SU-DHL-6 (cell line): ENCODE data around the gene KIAA2012.

ENCODE experiments used
- H2AFZ ChIP-seq: fragments of 200-600 bp; sonication (generic); 2 replicates; pipeline ENCODE4 v1.6.1; 2014; ENCODE audit warnings: low read depth, mild to moderate bottlenecking, moderate library complexity, mixed read lengths, antibody characterized with exemption, low read length; ENCODE audit not compliant: severe bottlenecking
- H3F3A ChIP-seq: fragments of 200-600 bp; shearing (Covaris generic); 2 replicates; pipeline ENCODE4 v1.6.0; 2016; ENCODE audit warnings: antibody characterized with exemption, mild to moderate bottlenecking; ENCODE audit not compliant: insufficient read depth
- H3K27ac ChIP-seq: fragments of 200-600 bp; sonication (generic); 2 replicates; pipeline ENCODE4 v1.5.1; 2016; ENCODE audit warnings: low read depth, mild to moderate bottlenecking, low read length, moderate library complexity, mixed read lengths
- H3K27me3 ChIP-seq: fragments of 200-600 bp; sonication (generic), shearing (Covaris generic); 2 replicates; pipeline ENCODE4 v1.6.0; 2014; ENCODE audit warnings: mild to moderate bottlenecking, low read length
- H3K36me3 ChIP-seq: fragments of 200-600 bp; sonication (generic); 2 replicates; pipeline ENCODE4 v1.6.1; 2014; ENCODE audit warnings: mild to moderate bottlenecking, low read length, mixed read lengths
- H3K4me2 ChIP-seq: fragments of 300-600, 200-600 bp; shearing (Covaris generic), sonication (generic); 2 replicates; pipeline ENCODE4 v1.6.0; 2014; ENCODE audit warnings: low read length, low read depth, mild to moderate bottlenecking; ENCODE audit not compliant: poor library complexity, severe bottlenecking
- H3K4me3 ChIP-seq: fragments of 200-600 bp; sonication (generic); 2 replicates; pipeline ENCODE4 v1.5.1; 2014; ENCODE audit warnings: antibody characterized with exemption, low read length, mild to moderate bottlenecking, mixed read lengths; ENCODE audit not compliant: insufficient read depth, poor library complexity, severe bottlenecking
- H3K79me2 ChIP-seq: fragments of 200-600 bp; sonication (generic); 2 replicates; pipeline ENCODE4 v1.6.1; 2014; ENCODE audit warnings: mild to moderate bottlenecking, low read length, moderate library complexity; ENCODE audit not compliant: insufficient read depth
- H3K9ac ChIP-seq: fragments of 200-600 bp; sonication (generic); 2 replicates; pipeline ENCODE4 v1.7.0; 2014; ENCODE audit warnings: mild to moderate bottlenecking, low read length
- H3K9me2 ChIP-seq: fragments of 200-600 bp; sonication (generic); replicated peaks from 2 replicates; pipeline ENCODE4 v1.6.1; 2014; ENCODE audit warnings: low read length; ENCODE audit not compliant: insufficient read depth
- H3K9me3 ChIP-seq: fragments of 200-600 bp; sonication (generic); 2 replicates; pipeline ENCODE4 v1.6.1; 2014; ENCODE audit warnings: low read length, mixed read lengths; ENCODE audit not compliant: insufficient read depth
- H4K20me1 ChIP-seq: fragments of 200-600 bp; sonication (generic); 2 replicates; pipeline ENCODE4 v1.6.1; 2014; ENCODE audit warnings: low read depth, mild to moderate bottlenecking, antibody characterized with exemption, low read length, moderate library complexity, mixed read lengths
- EZH2phosphoT487 ChIP-seq: fragments of 200-600 bp; sonication (generic), shearing (Covaris generic); conservative IDR thresholded peaks from 2 replicates; pipeline ENCODE4 v1.6.1; 2018; ENCODE audit warnings: mild to moderate bottlenecking, antibody characterized with exemption, low read length, moderate library complexity, mixed read lengths
- TF ChIP-seq, protein P1 (sequence below): fragments of 200-600 bp; sonication (generic); IDR thresholded peaks from one replicate; pipeline ENCODE4 v1.5.1; 2017; ENCODE audit warnings: antibody characterized with exemption, mild to moderate bottlenecking, low read length, moderate library complexity; ENCODE audit not compliant: insufficient read depth, poor library complexity, severe bottlenecking

The KIAA2012 gene

DNA sequence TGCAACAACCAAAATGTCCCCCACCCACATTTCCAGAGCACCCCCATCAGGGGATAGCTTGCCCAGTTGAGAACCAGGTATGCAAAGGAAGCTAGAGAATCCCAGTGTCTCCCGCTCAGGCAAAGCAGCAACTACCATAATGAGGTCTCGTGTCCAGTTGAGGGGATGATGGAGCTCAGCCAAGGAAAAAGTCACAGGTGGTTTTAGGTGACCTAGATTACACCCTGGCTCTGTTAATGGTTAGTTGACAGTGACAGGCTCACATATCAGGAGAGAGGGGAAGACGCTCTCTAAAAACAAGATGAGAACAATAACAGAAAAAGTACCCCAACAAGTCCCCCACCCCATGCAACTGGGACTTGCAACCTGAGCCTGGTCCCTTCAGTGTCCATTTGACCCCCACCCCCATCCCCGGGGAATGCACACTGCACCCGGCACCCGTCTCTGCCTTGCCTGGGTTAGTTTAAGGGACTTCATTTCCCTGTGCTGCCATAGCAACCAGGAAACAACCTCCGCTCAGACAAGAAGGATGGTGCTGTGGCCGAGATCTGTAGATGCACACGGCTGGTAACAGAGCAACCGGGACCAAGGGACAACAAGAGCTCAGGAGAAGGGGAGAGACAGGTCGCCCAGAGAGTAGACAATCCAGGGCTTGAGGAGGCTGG lies at the start of gene KIAA2012:
KIAA2012 (plus strand) TSS at position 519 of the 665 bp plus-strand sequence. CDS start 373 bp downstream, outside the sequence.
- no peaks in the 10 kb centered on the region for H3K79me2 ChIP-seq
- no peaks in the 10 kb centered on the region for H3K9me3 ChIP-seq
- no peaks in the 10 kb centered on the region for H3K36me3 ChIP-seq
- H3F3A ChIP-seq: no peaks in the 10 kb centered on the region
- H3K9ac ChIP-seq: no peak within 1 kb of the TSS
- H3K27me3 ChIP-seq: no peaks in the 10 kb centered on the region
- H4K20me1 ChIP-seq: no peaks in the 10 kb centered on the region
- no peak within 1 kb of the TSS for H3K27ac ChIP-seq
- H3K9me2 ChIP-seq: no peaks in the 10 kb centered on the region
- no peak within 1 kb of the TSS for H3K4me2 ChIP-seq
- no peak within 1 kb of the TSS for H3K4me3 ChIP-seq
- TF ChIP-seq, protein P1, sequence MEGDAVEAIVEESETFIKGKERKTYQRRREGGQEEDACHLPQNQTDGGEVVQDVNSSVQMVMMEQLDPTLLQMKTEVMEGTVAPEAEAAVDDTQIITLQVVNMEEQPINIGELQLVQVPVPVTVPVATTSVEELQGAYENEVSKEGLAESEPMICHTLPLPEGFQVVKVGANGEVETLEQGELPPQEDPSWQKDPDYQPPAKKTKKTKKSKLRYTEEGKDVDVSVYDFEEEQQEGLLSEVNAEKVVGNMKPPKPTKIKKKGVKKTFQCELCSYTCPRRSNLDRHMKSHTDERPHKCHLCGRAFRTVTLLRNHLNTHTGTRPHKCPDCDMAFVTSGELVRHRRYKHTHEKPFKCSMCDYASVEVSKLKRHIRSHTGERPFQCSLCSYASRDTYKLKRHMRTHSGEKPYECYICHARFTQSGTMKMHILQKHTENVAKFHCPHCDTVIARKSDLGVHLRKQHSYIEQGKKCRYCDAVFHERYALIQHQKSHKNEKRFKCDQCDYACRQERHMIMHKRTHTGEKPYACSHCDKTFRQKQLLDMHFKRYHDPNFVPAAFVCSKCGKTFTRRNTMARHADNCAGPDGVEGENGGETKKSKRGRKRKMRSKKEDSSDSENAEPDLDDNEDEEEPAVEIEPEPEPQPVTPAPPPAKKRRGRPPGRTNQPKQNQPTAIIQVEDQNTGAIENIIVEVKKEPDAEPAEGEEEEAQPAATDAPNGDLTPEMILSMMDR: no peak
- no peak for TF ChIP-seq EZH2phosphoT487
- no peak within 1 kb of the TSS for H2AFZ ChIP-seq

DNA sequence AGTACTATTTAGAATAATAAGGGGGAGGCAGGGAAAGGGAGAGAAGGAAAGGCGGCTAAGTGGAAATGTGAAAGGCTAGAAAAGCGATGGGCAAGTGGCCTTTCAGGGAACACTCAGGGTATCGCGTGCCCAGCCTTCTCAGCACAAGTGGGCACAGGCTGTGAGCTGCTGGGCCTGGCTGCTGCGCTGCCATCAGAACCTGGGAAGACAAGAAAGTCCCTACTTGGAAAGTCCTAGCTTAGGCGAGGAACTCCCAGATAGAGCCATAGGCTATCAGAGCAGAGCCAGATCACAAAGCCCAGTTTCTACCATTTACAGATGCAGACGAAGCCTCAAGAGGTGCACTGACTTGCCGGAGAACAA lies 49.2 kb upstream of the KIAA2012 start:
- no peaks in the 10 kb centered on the region for H3F3A ChIP-seq
- H3K36me3 ChIP-seq: no peaks in the 10 kb centered on the region
- H3K9me3 ChIP-seq: no peaks in the 10 kb centered on the region
- TF ChIP-seq, protein P1: no peak
- TF ChIP-seq EZH2phosphoT487: no peak
- H3K4me3 ChIP-seq: no peak overlapping the region
- no peak overlapping the region for H3K4me2 ChIP-seq
- H4K20me1 ChIP-seq: no peaks in the 10 kb centered on the region
- H3K79me2 ChIP-seq: no peaks in the 10 kb centered on the region
- H3K27ac ChIP-seq: no peak overlapping the region
- H2AFZ ChIP-seq: no peak overlapping the region
- no peaks in the 10 kb centered on the region for H3K27me3 ChIP-seq
- no peak overlapping the region for H3K9ac ChIP-seq
- H3K9me2 ChIP-seq: no peaks in the 10 kb centered on the region

DNA sequence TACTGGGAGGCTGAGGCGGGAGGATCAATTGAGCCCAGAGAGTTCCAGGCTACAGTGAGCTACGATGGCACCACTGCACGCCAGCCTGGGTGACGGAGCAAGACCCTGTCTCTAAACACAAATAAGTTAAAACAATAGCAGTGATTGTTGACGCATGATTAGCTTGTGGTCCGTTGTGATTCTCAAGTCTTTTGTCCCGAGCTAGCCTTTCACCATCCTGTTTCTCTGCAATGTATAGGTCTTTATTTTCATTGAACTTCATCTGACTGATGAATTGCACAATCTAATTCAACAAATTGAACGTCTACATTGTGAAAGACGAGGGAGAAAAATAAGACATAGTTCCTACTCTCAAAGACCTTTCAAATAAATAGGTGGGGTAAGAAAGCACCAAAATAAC lies 48.2 kb upstream of the KIAA2012 start:
- Histone ChIP-seq H3F3A (no peaks in the 10 kb centered on the region), H3K4me2 (no peak overlapping the region), H3K79me2 (no peaks in the 10 kb centered on the region), H3K27me3 (no peaks in the 10 kb centered on the region), H3K9ac (no peak overlapping the region), H2AFZ (no peak overlapping the region), H3K36me3 (no peaks in the 10 kb centered on the region), H3K9me2 (no peaks in the 10 kb centered on the region), H3K4me3 (no peak overlapping the region), H3K9me3 (no peaks in the 10 kb centered on the region), H3K27ac (no peak overlapping the region), H4K20me1 (no peaks in the 10 kb centered on the region)
- TF ChIP-seq EZH2phosphoT487: no peak
- TF ChIP-seq, protein P1: no peak
